A673 (cell line): ENCODE measurements around the gene MEGF11. TPM values are rescaled to one million over a fixed set of nuclear protein-coding genes. Genes with fewer than 3 reads are reported as not detected.

Source experiments
- BruUV-seq: library from RNA; stranded (reverse); fragments of 400-500 nt; replicated peaks from 2 replicates; lab custom pipeline; 2021; lab: Mats Ljungman, UMichigan
- CTCF ChIA-PET: fragments of 300-600 bp; sonication (Branson Sonifier 250); formaldehyde crosslinking; loops from one replicate; lab custom pipeline; 2022; ENCODE audit warnings: antibody characterized with exemption; lab: Charles Lee
- POLR2A ChIA-PET: fragments of 300-600 bp; sonication (Branson Sonifier 250); formaldehyde crosslinking; loops from one replicate; lab custom pipeline; 2022; ENCODE audit warnings: antibody characterized with exemption; ENCODE audit not compliant: low non-redundant PET; lab: Charles Lee
- DNase-seq: peaks from one replicate; pipeline ENCODE4 v3.0.0-alpha.2; 2015; ENCODE audit warnings: low spot score
- H3K27ac ChIP-seq: fragments of 200-600 bp; sonication (generic); 2 replicates; pipeline ENCODE4 v1.5.1; 2016; ENCODE audit warnings: mixed run types, low read depth, mild to moderate bottlenecking, mixed read lengths, antibody characterized with exemption, low read length; ENCODE audit not compliant: poor library complexity, severe bottlenecking
- H3K27me3 ChIP-seq: fragments of 200-600 bp; sonication (generic); replicated peaks from 2 replicates; pipeline ENCODE4 v1.6.1; 2017; ENCODE audit warnings: mixed run types, low read depth, mild to moderate bottlenecking, mixed read lengths, antibody characterized with exemption, low read length; ENCODE audit not compliant: insufficient read depth, poor library complexity
- H3K36me3 ChIP-seq: fragments of 200-600 bp; sonication (generic); 2 replicates; pipeline ENCODE4 v1.6.1; 2016; ENCODE audit warnings: mixed run types, mild to moderate bottlenecking, mixed read lengths, antibody characterized with exemption, low read length; ENCODE audit not compliant: insufficient read depth, poor library complexity, severe bottlenecking
- H3K4me1 ChIP-seq: fragments of 200-600 bp; sonication (generic); 2 replicates; pipeline ENCODE4 v1.6.1; 2017; ENCODE audit warnings: mixed run types, mild to moderate bottlenecking, mixed read lengths, antibody characterized with exemption, low read length; ENCODE audit not compliant: insufficient read depth, poor library complexity, severe bottlenecking
- H3K4me3 ChIP-seq: fragments of 200-600 bp; sonication (generic); 2 replicates; pipeline ENCODE4 v1.5.1; 2016; ENCODE audit warnings: low read depth, mixed run types, mild to moderate bottlenecking, mixed read lengths, low read length; ENCODE audit not compliant: poor library complexity, severe bottlenecking
- H3K9me3 ChIP-seq: fragments of 200-600 bp; sonication (generic); 2 replicates; pipeline ENCODE4 v1.6.1; 2016; ENCODE audit warnings: mixed run types, low read depth, mild to moderate bottlenecking, mixed read lengths, antibody characterized with exemption, low read length; ENCODE audit not compliant: poor library complexity, severe bottlenecking
- CTCF ChIP-seq: fragments of 300-800, 200-600 bp; sonication (generic); conservative IDR thresholded peaks from 2 replicates; pipeline ENCODE4 v1.5.1; 2017; ENCODE audit warnings: low read depth, mild to moderate bottlenecking, antibody characterized with exemption, low read length, moderate library complexity, mixed read lengths
- EZH2 ChIP-seq: fragments of 200-600 bp; sonication (generic); IDR thresholded peaks from 2 replicates; pipeline ENCODE4 v1.6.1; 2017; ENCODE audit warnings: borderline replicate concordance, low read depth, mild to moderate bottlenecking, mixed read lengths, antibody characterized with exemption, low read length; ENCODE audit not compliant: poor library complexity, severe bottlenecking
- intact Hi-C: fragments of 100-400 bp; cut with micrococcal nuclease; formaldehyde crosslinking; loops from one replicate; pipeline ENCODE4 v1.10.0; 2022; ENCODE audit not compliant: unreplicated experiment
- total RNA-seq: library from RNA; stranded (reverse); gene quantifications from 2 replicates; pipeline ENCODE4 v1.2.3, GENCODE V29; 2021

MEGF11 gene
- total RNA-seq, 1 experiment from 2014 or later, result 0.43 TPM

DNA sequence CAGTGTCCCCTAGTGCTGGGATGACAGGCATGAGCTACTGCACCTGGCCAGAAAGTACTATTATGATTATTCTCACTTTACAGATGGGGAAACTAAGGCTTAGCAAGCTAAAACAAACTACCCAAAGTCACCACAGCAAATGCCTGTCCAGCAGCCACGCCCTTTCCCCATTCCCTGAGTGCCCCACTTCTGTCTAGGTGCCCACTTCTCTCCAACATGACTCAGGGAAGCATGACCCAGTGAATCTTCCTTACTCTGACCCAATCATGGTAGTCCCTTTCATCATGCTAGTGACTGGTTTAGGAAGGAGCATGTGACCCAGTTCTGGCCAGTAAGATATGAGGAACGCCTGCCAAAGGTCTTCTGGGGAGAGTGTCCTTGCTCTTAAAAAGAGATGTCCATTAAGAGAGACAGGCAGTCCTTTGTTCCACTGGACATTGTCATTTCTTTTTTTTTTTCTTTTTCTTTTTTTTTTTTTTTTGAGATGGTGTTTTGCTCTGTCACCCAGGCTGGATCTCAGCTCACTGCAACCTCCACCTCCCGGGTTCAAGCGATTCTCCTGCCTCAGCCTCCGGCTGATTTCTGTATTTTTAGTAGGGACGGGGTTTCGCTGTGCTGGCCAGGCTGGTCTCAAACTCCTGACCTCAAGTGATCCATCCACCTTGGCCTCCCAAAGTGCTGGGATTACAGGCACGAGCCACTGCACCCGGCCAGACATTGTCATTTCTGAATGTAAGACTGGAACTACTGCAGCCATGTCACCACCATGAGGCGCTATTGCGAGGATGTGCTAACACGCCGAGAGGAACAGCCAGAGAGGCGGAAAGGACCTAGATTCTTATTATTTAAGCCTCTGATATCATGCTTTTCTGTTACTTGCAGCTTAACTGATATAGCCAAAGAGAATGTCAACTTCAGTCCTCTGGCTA, 19.8 kb downstream of the MEGF11 start:
- BruUV-seq, result no TSS peak
- Histone ChIP-seq H3K4me3 (no peak overlapping the region), H3K4me1 (no peaks in the 10 kb centered on the region), H3K9me3 (no peaks in the 10 kb centered on the region), H3K27ac (no peak overlapping the region), H3K27me3 (peaks cover 43% of the 10 kb centered on the region), H3K36me3 (no peaks in the 10 kb centered on the region)
- CTCF ChIA-PET, result no interaction called here
- peak; percentile 27 for DNase-seq
- TF ChIP-seq EZH2, result no peak
- peak; percentile 48 for TF ChIP-seq CTCF
- POLR2A ChIA-PET, result no interaction called here
- intact Hi-C loops, result no loop called here

DNA sequence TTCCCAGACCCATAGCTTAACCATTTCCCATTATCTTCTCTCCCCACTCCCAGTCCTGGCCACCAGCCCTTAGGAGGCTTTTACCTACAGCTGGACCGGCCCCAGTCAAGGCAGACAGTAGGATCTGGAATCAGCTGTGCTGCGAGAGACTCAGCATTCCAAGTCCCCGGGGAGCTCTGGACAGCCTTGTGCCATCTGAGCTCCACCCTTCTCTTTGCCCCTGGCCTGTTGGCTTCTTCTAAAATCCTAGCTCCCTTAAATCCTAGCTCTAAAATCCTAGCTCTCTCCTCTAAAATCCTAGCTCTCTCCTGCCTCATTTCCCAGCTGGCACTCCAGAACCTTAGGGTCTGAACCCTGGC, 21.3 kb downstream of the MEGF11 start:
- Histone ChIP-seq H3K9me3 (no peaks in the 10 kb centered on the region), H3K27me3 (peaks cover 36% of the 10 kb centered on the region), H3K4me3 (no peak overlapping the region), H3K27ac (no peak overlapping the region), H3K4me1 (no peaks in the 10 kb centered on the region), H3K36me3 (no peaks in the 10 kb centered on the region)
- ChIA-PET CTCF (interaction anchor here (0.6 kb wide), 1 partner anchor 188 kb away, joined by 6 read pairs; no protein-coding TSS in a partner anchor), POLR2A (no interaction called here)
- no peak for TF ChIP-seq EZH2
- TF ChIP-seq CTCF, result no peak
- no peak for DNase-seq
- no TSS peak for BruUV-seq
- intact Hi-C loops, result no loop called here

GRCh38 chr15:66231394-66232266, 21.9 kb downstream of the MEGF11 start:
- intact Hi-C loops, result no loop called here
- no peak overlapping the region for H3K27ac ChIP-seq
- no peak overlapping the region for H3K4me3 ChIP-seq
- no peak for TF ChIP-seq EZH2
- no peak for TF ChIP-seq CTCF
- H3K4me1 ChIP-seq, result no peaks in the 10 kb centered on the region
- ChIA-PET CTCF (interaction anchor here (0.5 to 0.6 kb wide), 2 partner anchors 60 to 187 kb away, joined by 5 to 6 read pairs; no protein-coding TSS in a partner anchor), POLR2A (no interaction called here)
- DNase-seq, result no peak
- H3K27me3 ChIP-seq, result peaks cover 31% of the 10 kb centered on the region
- BruUV-seq, result no TSS peak
- H3K9me3 ChIP-seq, result no peaks in the 10 kb centered on the region
- H3K36me3 ChIP-seq, result no peaks in the 10 kb centered on the region
